ENCODE results near the gene MIDN.

Gene MIDN

GRCh38 chr19:1210227-1210538 lies 38.2 kb upstream of the MIDN start:
- TF ChIP-seq CTCF (IDR thresholded peaks at IDR 0.05; ENCODE audit: control extremely low read depth, extremely low read depth, low read depth, missing control alignments): no peak
- CTCF ChIA-PET: interaction anchor here (1.7 to 3.4 kb wide), 3 partner anchors 9 to 34 kb away, joined by 5 to 11 read pairs (median 11); no protein-coding TSS in a partner anchor
- no peak for DNase-seq (ENCODE audit: extremely low spot score)
- POLR2A ChIA-PET: no interaction called here

GRCh38 chr19:1211494-1212234 lies 36.7 kb upstream of the MIDN start:
- TF ChIP-seq CTCF (IDR thresholded peaks at IDR 0.05; ENCODE audit: control extremely low read depth, extremely low read depth, low read depth, missing control alignments): no peak
- POLR2A ChIA-PET: no interaction called here
- no peak for DNase-seq (ENCODE audit: extremely low spot score)
- CTCF ChIA-PET: interaction anchor here (1.1 to 3.4 kb wide), 4 partner anchors 7 to 33 kb away, joined by 4 to 11 read pairs (median 8); no protein-coding TSS in a partner anchor

- no peak for TF ChIP-seq CTCF (IDR thresholded peaks at IDR 0.05; ENCODE audit: control extremely low read depth, extremely low read depth, low read depth, missing control alignments)
- DNase-seq (ENCODE audit: extremely low spot score): peak; percentile 55
- ChIA-PET POLR2A (interaction anchor here (0.5 to 1.0 kb wide), 3 partner anchors 55 to 267 kb away, joined by 4 to 5 read pairs (median 4); partner anchors contain the start of gene CIRBP), CTCF (interaction anchor here (0.7 to 2.1 kb wide), 7 partner anchors 9 to 291 kb away, joined by 3 to 9 read pairs (median 3); partner anchors contain the start of gene ATP5F1D)
Measured at GRCh38 chr19:1213391-1214286, 34.7 kb upstream of the MIDN start.

GRCh38 chr19:1214299-1214861 lies 34.0 kb upstream of the MIDN start:
- TF ChIP-seq CTCF (IDR thresholded peaks at IDR 0.05; ENCODE audit: control extremely low read depth, extremely low read depth, low read depth, missing control alignments): no peak
- no peak for DNase-seq (ENCODE audit: extremely low spot score)
- ChIA-PET POLR2A (interaction anchor here (0.5 to 1.0 kb wide), 2 partner anchors 55 to 268 kb away, joined by 4 read pairs; partner anchors contain the start of gene CIRBP), CTCF (interaction anchor here (0.7 to 2.1 kb wide), 8 partner anchors 8 to 292 kb away, joined by 3 to 9 read pairs (median 3); partner anchors contain the start of gene ATP5F1D)

GRCh38 chr19:1214862-1215731 lies 33.3 kb upstream of the MIDN start:
- ChIA-PET CTCF (interaction anchor here (0.8 to 2.1 kb wide), 5 partner anchors 25 to 102 kb away, joined by 3 to 9 read pairs (median 3); partner anchors contain the start of gene ATP5F1D), POLR2A (interaction anchor here (0.6 kb wide), 1 partner anchor 21 kb away, joined by 3 read pairs; no protein-coding TSS in a partner anchor)
- no peak for TF ChIP-seq CTCF (IDR thresholded peaks at IDR 0.05; ENCODE audit: control extremely low read depth, extremely low read depth, low read depth, missing control alignments)

More at GRCh38 chr19:1214862-1215731, 33.3 kb upstream of the MIDN start:
- no peak for DNase-seq (ENCODE audit: extremely low spot score)

All from GM10248 (cell line).